BLaER1 treated with 17β-estradiol and CSF1 and Interleukin-3, amounts not matched to agents 10 nM and 100 nM (cell line): ENCODE results near the gene RPS6KA4.
"Not testable (repeated sequence)": the region's sequence is repeated elsewhere in the genome, so short reads cannot be mapped to it uniquely, and the experiment has no call there.

Experiments used
- H3K27ac ChIP-seq, 11 experiments: shearing (Covaris generic); formaldehyde crosslinking; 2 replicates each; pipeline ENCODE4 v1.8.1; 2022
- H3K27me3 ChIP-seq, 11 experiments: shearing (Covaris generic); formaldehyde crosslinking; 2 replicates each; pipeline ENCODE4 v1.8.1; 2022
- H3K36me3 ChIP-seq, 11 experiments: shearing (Covaris generic); formaldehyde crosslinking; 2 replicates each; pipeline ENCODE4 v1.8.1; 2022
- H3K4me1 ChIP-seq, 10 experiments: shearing (Covaris generic); formaldehyde crosslinking; 2 replicates each; pipeline ENCODE4 v1.8.1; 2022
- H3K4me2 ChIP-seq, 11 experiments: shearing (Covaris generic); formaldehyde crosslinking; 2 replicates each; pipeline ENCODE4 v1.8.1; 2022
- H3K4me3 ChIP-seq, 10 experiments: shearing (Covaris generic); formaldehyde crosslinking; 2 replicates each; pipeline ENCODE4 v1.8.1; 2022
- H3K9ac ChIP-seq, 11 experiments: shearing (Covaris generic); formaldehyde crosslinking; 2 replicates each; pipeline ENCODE4 v1.8.1; 2022
- H3K9me3 ChIP-seq, 11 experiments: shearing (Covaris generic); formaldehyde crosslinking; replicated peaks in 1 of 11; 2 replicates each; pipeline ENCODE4 v1.8.1; 2022
- H4K20me1 ChIP-seq, 11 experiments: shearing (Covaris generic); formaldehyde crosslinking; 2 replicates each; pipeline ENCODE4 v1.8.1; 2022
- Cebpa-rat ChIP-seq, 11 experiments: shearing (Covaris generic); IDR thresholded peaks; 2 replicates each; pipeline ENCODE4 v1.8.1; 2022

The RPS6KA4 gene

GRCh38 chr11:64322925-64323260 is 36.1 kb upstream of the RPS6KA4 start:
- Histone ChIP-seq H3K36me3 (peaks cover 0 to 30% (median 14%) of the 10 kb centered on the region in 11 experiments; a peak in 15 of 22 replicates), H3K9ac (peak overlapping the region in 4 of 11 experiments; percentile 16 to 47 (median 24); a peak in 3 of 22 replicates), H3K27ac (peak overlapping the region in 2 of 11 experiments; percentile 36 to 38; a peak in 3 of 22 replicates), H3K9me3 (peaks cover 0 to 11% (median 0%) of the 10 kb centered on the region in 11 experiments; a peak in 9 of 22 replicates), H3K4me1 (peaks cover 11 to 40% (median 31%) of the 10 kb centered on the region in 10 experiments), H3K4me2 (peak overlapping the region in 8 of 11 experiments; percentile 20 to 61 (median 44); a peak in 15 of 22 replicates), H3K27me3 (no peaks in the 10 kb centered on the region), H3K4me3 (no peak overlapping the region), H4K20me1 (no peaks in the 10 kb centered on the region)
- TF ChIP-seq Cebpa-rat (IDR thresholded peaks at IDR 0.05) = no peak

DNA sequence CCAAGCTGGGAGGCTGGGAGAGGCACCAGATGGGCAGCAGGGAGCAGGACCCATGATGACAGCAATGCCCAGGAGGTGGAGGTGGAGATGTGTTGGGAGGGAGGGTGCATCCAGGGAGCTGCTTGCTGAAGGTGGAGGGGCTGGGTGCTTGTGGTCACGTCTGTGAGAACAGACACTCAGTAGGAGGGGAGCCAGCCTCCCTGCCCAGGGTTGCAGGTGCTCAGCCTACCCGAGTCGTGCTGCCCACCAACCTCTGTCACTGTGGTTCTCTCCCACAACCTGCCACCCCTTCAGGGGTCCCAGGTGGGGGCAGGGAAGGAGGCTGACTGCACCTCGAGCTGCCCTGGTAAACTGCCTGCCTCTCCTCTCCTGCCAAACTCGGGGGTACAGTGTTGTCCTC is 35.6 kb upstream of the RPS6KA4 start:
- Histone ChIP-seq H3K27ac (0 out of 22 replicates have a peak overlapping the region, but pooled peaks of 2 of the 11 experiments have one; percentile 7 to 36), H3K4me2 (peak overlapping the region in 7 of 11 experiments; percentile 36 to 61 (median 45); a peak in 10 of 22 replicates), H3K27me3 (no peaks in the 10 kb centered on the region), H4K20me1 (no peaks in the 10 kb centered on the region), H3K4me1 (peaks cover 11 to 40% (median 31%) of the 10 kb centered on the region in 10 experiments), H3K9me3 (peaks cover 0 to 11% (median 0%) of the 10 kb centered on the region in 11 experiments; a peak in 9 of 22 replicates), H3K36me3 (peaks cover 0 to 30% (median 14%) of the 10 kb centered on the region in 11 experiments; a peak in 15 of 22 replicates), H3K4me3 (no peak overlapping the region), H3K9ac (peak overlapping the region in 4 of 11 experiments; percentile 13 to 41 (median 17); a peak in 2 of 22 replicates)
- no peak for TF ChIP-seq Cebpa-rat (IDR thresholded peaks at IDR 0.05)

DNA sequence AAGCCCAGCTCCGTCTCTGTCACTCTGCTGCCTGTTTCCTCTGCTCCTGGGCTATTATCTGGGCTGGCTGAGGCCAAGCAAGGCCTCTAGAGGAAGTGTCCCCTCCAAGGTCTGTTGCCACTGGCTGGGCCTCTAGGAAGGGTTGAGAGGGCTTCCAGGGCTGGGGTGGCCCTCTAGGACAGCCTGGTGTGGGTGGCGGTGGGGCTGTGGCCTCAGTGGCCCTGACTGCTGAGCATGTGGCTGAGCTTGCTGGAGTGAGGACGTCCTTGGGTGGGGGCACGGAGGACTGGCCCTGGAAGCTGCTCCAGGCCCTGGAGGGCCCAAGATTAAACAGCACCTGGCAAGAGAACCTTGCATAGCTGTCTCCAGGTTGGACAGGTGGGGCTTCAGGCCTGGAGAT is 35.0 kb upstream of the RPS6KA4 start:
- Histone ChIP-seq H3K4me2 (0 out of 22 replicates have a peak overlapping the region, but pooled peaks of 1 of the 11 experiments have one; percentile 36), H3K9ac (peak overlapping the region in 1 of 11 experiments; percentile 14; a peak in 1 of 22 replicates), H3K27ac (peak overlapping the region in 2 of 11 experiments; percentile 12 to 13; a peak in 1 of 22 replicates), H3K36me3 (peaks cover 0 to 30% (median 14%) of the 10 kb centered on the region in 11 experiments; a peak in 15 of 22 replicates), H3K4me1 (peaks cover 8 to 37% (median 27%) of the 10 kb centered on the region in 10 experiments), H3K9me3 (peaks cover 0 to 11% (median 0%) of the 10 kb centered on the region in 11 experiments; a peak in 9 of 22 replicates)
- not testable (repeated sequence) for H3K27me3 ChIP-seq, H3K4me3 ChIP-seq, H4K20me1 ChIP-seq

- no peak for TF ChIP-seq Cebpa-rat (IDR thresholded peaks at IDR 0.05)
- Histone ChIP-seq H3K4me1 (peaks cover 0 to 28% (median 19%) of the 10 kb centered on the region in 10 experiments; a peak in 16 of 20 replicates), H4K20me1 (no peaks in the 10 kb centered on the region), H3K9me3 (peaks cover 0 to 11% (median 0%) of the 10 kb centered on the region in 11 experiments; a peak in 9 of 22 replicates), H3K27ac (no peak overlapping the region), H3K36me3 (peaks cover 0 to 30% (median 14%) of the 10 kb centered on the region in 11 experiments; a peak in 15 of 22 replicates), H3K4me3 (no peak overlapping the region), H3K27me3 (no peaks in the 10 kb centered on the region), H3K4me2 (no peak overlapping the region), H3K9ac (no peak overlapping the region)
These were observed 34.1 kb upstream of the RPS6KA4 start for GRCh38 chr11:64324692-64325469.

DNA sequence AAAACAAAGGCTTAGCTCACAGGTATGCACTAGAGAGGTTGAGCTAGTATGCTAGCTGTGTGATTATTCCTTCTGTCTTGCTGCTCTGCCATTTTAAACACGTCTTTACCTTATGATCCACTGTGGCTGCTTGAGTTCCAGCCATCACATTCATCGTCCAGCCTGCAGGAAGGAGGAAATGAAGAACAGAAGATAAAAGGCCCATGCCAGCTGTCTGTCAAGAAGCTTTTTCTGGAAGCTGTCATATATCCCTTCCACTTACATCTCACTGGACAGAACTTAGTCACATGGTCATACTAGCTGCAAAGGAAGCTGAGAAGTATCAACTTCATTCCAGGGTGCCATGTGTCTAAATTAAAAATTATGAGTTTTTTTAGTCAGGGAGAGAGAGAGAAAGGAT is 31.6 kb upstream of the RPS6KA4 start:
- H3K36me3 ChIP-seq = peaks cover 0 to 5% (median 0%) of the 10 kb centered on the region in 11 experiments; a peak in 6 of 22 replicates

DNA sequence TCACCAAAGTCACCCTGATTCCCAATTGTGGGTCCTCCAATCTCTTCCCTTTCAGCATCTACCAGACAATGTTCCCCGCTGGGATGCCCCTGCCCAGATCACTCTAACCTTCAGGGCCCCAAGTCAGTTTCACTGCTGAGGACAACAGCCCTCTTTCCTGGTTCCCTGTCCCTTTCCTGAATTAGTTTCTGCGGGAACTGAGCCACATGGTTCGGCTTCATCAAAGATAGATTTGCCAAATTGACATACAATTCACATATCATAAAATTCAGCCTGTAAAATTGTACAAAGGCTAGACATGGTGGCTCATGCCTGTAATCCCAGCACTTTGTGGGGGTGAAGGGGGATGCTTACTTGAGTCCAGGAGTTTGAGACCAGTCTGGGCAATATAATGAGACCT is 31.0 kb upstream of the RPS6KA4 start:
- Histone ChIP-seq H3K36me3 (no peaks in the 10 kb centered on the region), H4K20me1 (no peaks in the 10 kb centered on the region), H3K27me3 (no peaks in the 10 kb centered on the region), H3K4me2 (no peak overlapping the region), H3K27ac (no peak overlapping the region), H3K9me3 (peaks cover 0 to 11% (median 0%) of the 10 kb centered on the region in 11 experiments; a peak in 9 of 22 replicates), H3K4me1 (peaks cover 18 to 36% (median 29%) of the 10 kb centered on the region in 10 experiments), H3K9ac (no peak overlapping the region), H3K4me3 (no peak overlapping the region)
- TF ChIP-seq Cebpa-rat (IDR thresholded peaks at IDR 0.05) = no peak

More for the DNA sequence above, 31.6 kb upstream of the RPS6KA4 start:
- H4K20me1 ChIP-seq = no peaks in the 10 kb centered on the region
- H3K27me3 ChIP-seq = no peaks in the 10 kb centered on the region
- H3K4me1 ChIP-seq = peaks cover 12 to 36% (median 30%) of the 10 kb centered on the region in 10 experiments
- no peak for TF ChIP-seq Cebpa-rat (IDR thresholded peaks at IDR 0.05)
- H3K4me2 ChIP-seq = no peak overlapping the region
- H3K9ac ChIP-seq = no peak overlapping the region
- no peak overlapping the region for H3K4me3 ChIP-seq
- peaks cover 0 to 11% (median 0%) of the 10 kb centered on the region in 11 experiments; a peak in 9 of 22 replicates for H3K9me3 ChIP-seq
- H3K27ac ChIP-seq = no peak overlapping the region

GRCh38 chr11:64330888-64331287 is 28.1 kb upstream of the RPS6KA4 start:
- Histone ChIP-seq H3K27ac (peak overlapping the region in 7 of 11 experiments; percentile 50 to 93 (median 79); a peak in 11 of 22 replicates), H4K20me1 (no peaks in the 10 kb centered on the region), H3K27me3 (no peaks in the 10 kb centered on the region), H3K4me3 (no peak overlapping the region), H3K36me3 (no peaks in the 10 kb centered on the region), H3K9ac (peak overlapping the region in 1 of 11 experiments; percentile 66; a peak in 2 of 22 replicates), H3K4me2 (peak overlapping the region in 5 of 11 experiments; percentile 83 to 96 (median 92); a peak in 8 of 22 replicates), H3K4me1 (peaks cover 30 to 51% (median 45%) of the 10 kb centered on the region in 10 experiments), H3K9me3 (peaks cover 0 to 11% (median 0%) of the 10 kb centered on the region in 11 experiments; a peak in 9 of 22 replicates)
- TF ChIP-seq Cebpa-rat (IDR thresholded peaks at IDR 0.05) = no peak

DNA sequence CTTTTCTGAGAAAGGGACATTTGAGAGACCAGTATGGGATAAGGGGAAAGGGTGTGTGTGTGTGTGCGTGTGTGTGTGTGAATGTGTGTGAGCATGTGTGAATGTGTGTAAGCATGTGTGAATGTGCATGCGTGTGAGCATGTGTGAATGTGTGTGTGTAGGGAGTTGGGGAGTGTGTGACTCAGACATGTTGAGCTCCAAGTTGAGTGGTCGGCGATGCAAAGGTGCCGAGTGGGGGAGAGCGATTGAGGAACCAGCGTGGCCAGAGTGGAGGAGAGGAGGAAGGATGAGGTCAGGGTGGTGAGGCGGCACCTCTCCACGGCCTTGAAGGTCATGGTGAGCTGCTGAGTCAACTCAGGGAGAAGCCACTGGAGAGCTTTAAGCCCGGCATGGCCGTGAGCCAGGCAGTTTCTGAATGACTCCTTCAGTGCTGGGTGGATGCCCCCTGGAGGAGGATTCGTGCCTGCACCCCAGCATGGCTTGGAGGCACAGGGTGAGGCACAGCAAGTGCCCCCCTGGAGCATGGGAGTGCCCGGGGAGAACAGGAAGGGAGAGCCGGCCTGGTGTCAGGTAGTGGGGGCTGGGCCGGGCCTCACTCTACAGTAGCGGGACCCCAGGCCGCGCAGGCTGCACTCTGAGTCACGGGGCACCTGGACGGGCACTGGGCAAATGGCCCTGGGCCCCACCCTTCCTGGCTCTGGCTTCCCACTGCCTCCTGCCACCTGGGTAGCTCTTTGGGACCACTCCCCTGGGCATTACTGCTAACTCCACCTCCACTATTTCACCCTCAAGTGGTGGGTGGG is 27.2 kb upstream of the RPS6KA4 start:
- H3K9me3 ChIP-seq = peaks cover 0 to 10% (median 0%) of the 10 kb centered on the region in 11 experiments; a peak in 9 of 22 replicates
- H3K27ac ChIP-seq = peak overlapping the region in 10 of 11 experiments; percentile 35 to 93 (median 78); a peak in 19 of 22 replicates
- H3K9ac ChIP-seq = peak overlapping the region; percentile 43 to 66 (median 62); a peak in 19 of 22 replicates
- peaks cover 37 to 60% (median 53%) of the 10 kb centered on the region in 10 experiments for H3K4me1 ChIP-seq
- H3K27me3 ChIP-seq = no peaks in the 10 kb centered on the region
- peak overlapping the region; percentile 78 to 96 (median 87) for H3K4me2 ChIP-seq
- H3K4me3 ChIP-seq = peak overlapping the region in 2 of 10 experiments; percentile 11 to 21; a peak in 1 of 20 replicates
- TF ChIP-seq Cebpa-rat (IDR thresholded peaks at IDR 0.05) = no peak
- no peaks in the 10 kb centered on the region for H3K36me3 ChIP-seq
- H4K20me1 ChIP-seq = no peaks in the 10 kb centered on the region
